CD1c-positive myeloid dendritic cell (primary cell): ENCODE data around the gene FMNL2.
A peak's percentile ranks its signal among the peaks of the same experiment; 100 is the strongest.

ENCODE experiments used
- DNase-seq: peaks from one replicate; pipeline ENCODE4 v3.0.0-alpha.2; 2016; ENCODE audit errors: extremely low spot score

Gene FMNL2

GRCh38 chr2:152339556-152340286, 4.7 kb downstream of the FMNL2 start:
- DNase-seq, result peak; percentile 28

- no peak for DNase-seq
These were observed 7.5 kb downstream of the FMNL2 start for GRCh38 chr2:152342259-152343046.

GRCh38 chr2:152343426-152343825, 8.5 kb downstream of the FMNL2 start:
- no peak for DNase-seq

- no peak for DNase-seq
These were observed 9.7 kb downstream of the FMNL2 start for GRCh38 chr2:152344579-152345195.

- DNase-seq, result no peak
These were observed 12.1 kb downstream of the FMNL2 start for GRCh38 chr2:152347076-152347475.

- DNase-seq, result no peak
These were observed 13.4 kb downstream of the FMNL2 start for GRCh38 chr2:152348388-152348787.

- no peak for DNase-seq
These were observed 14.4 kb downstream of the FMNL2 start for GRCh38 chr2:152349416-152349815.

GRCh38 chr2:152350155-152350679, 15.2 kb downstream of the FMNL2 start:
- DNase-seq, result no peak

- no peak for DNase-seq
These were observed 17.6 kb downstream of the FMNL2 start for GRCh38 chr2:152352616-152353015.

- DNase-seq, result no peak
These were observed 18.4 kb downstream of the FMNL2 start for GRCh38 chr2:152353364-152353763.

- no peak for DNase-seq
These were observed 19.2 kb downstream of the FMNL2 start for GRCh38 chr2:152354069-152354755.

- DNase-seq, result no peak
These were observed 19.9 kb downstream of the FMNL2 start for GRCh38 chr2:152354909-152355308.

- no peak for DNase-seq
These were observed 20.4 kb downstream of the FMNL2 start for GRCh38 chr2:152355409-152355831.

GRCh38 chr2:152359573-152360363, 24.8 kb downstream of the FMNL2 start:
- DNase-seq, result no peak

GRCh38 chr2:152363936-152364335, 29.0 kb downstream of the FMNL2 start:
- DNase-seq, result peak; percentile 39

GRCh38 chr2:152367547-152368390, 32.8 kb downstream of the FMNL2 start:
- DNase-seq, result no peak

- DNase-seq, result no peak
These were observed 34.3 kb downstream of the FMNL2 start for GRCh38 chr2:152369176-152369860.

- no peak for DNase-seq
These were observed 35.8 kb downstream of the FMNL2 start for GRCh38 chr2:152370783-152371182.

- no peak for DNase-seq
These were observed 37.5 kb downstream of the FMNL2 start for GRCh38 chr2:152372438-152372984.
